Stimulated activated naive CD8-positive, alpha-beta T cell treated with anti-CD3 and anti-CD28 coated beads, Interleukin-15, Interleukin-2, amounts not matched to agents 100 ng/mL and 50 ng/mL, for 24 hours (primary cell): ENCODE results near the gene CMTM1.

Experiments used
- H3K27ac Mint-ChIP-seq: one replicate; pipeline ENCODE4 v1.8.0; 2021; ENCODE audit warnings: mild to moderate bottlenecking, mixed read lengths
- H3K27me3 Mint-ChIP-seq: one replicate; pipeline ENCODE4 v1.8.0; 2021; ENCODE audit warnings: mixed read lengths
- H3K36me3 Mint-ChIP-seq: one replicate; pipeline ENCODE4 v1.8.0; 2021; ENCODE audit warnings: low read depth, mixed read lengths
- H3K4me1 Mint-ChIP-seq: one replicate; pipeline ENCODE4 v1.8.0; 2021; ENCODE audit warnings: low read depth, mixed read lengths
- H3K4me3 Mint-ChIP-seq: one replicate; pipeline ENCODE4 v1.8.0; 2021; ENCODE audit warnings: mild to moderate bottlenecking, mixed read lengths
- H3K9me3 Mint-ChIP-seq: one replicate; pipeline ENCODE4 v1.8.0; 2021; ENCODE audit warnings: mixed read lengths

Gene CMTM1

DNA sequence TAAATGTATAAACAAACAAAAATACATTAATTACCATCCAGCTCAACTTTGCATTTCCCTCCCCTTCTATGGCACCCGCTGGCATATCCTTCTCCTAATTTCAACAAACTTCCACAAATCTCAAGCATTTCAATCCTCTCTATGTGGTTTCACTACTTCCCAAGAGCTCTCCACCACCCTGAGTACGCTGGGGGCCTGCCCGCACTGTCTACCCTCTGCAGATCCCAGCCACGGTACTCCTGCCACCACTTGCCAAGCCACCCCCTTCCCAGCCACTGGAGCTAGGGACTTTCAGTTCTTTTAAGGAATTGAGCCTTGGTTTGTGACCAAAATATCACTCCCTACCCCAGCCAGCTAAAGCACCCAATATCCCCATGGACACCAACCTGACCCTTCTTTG lies 18.2 kb upstream of the CMTM1 start:
- H3K27me3 Mint-ChIP-seq = no peaks in the 10 kb centered on the region
- H3K27ac Mint-ChIP-seq = peak overlapping the region; percentile 89
- peaks cover 73% of the 10 kb centered on the region for H3K4me1 Mint-ChIP-seq
- no peak overlapping the region for H3K4me3 Mint-ChIP-seq
- no peaks in the 10 kb centered on the region for H3K9me3 Mint-ChIP-seq
- H3K36me3 Mint-ChIP-seq = peaks cover 4% of the 10 kb centered on the region

DNA sequence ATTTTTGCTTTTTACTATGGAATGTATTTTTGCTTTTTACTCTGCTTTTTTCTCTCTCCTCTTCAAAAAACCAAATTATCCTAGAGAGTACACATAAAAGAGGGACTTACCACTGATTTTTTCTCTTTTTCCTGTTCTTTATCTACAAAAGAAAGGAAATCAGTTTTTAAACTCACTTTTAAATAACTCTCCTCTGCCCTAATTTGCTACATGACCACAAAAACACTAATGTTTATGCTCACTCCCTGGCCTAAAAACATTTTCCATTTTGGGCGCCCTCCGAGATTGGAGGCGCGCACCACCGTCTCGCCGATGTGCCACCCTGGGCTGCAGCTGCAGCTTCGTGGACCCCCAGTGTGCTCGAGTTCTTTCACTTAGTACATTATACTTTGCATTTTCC lies 17.4 kb upstream of the CMTM1 start:
- H3K4me1 Mint-ChIP-seq = peaks cover 80% of the 10 kb centered on the region
- peaks cover 12% of the 10 kb centered on the region for H3K36me3 Mint-ChIP-seq
- no peaks in the 10 kb centered on the region for H3K27me3 Mint-ChIP-seq
- no peaks in the 10 kb centered on the region for H3K9me3 Mint-ChIP-seq
- peak overlapping the region; percentile 65 for H3K4me3 Mint-ChIP-seq
- peak overlapping the region; percentile 89 for H3K27ac Mint-ChIP-seq

DNA sequence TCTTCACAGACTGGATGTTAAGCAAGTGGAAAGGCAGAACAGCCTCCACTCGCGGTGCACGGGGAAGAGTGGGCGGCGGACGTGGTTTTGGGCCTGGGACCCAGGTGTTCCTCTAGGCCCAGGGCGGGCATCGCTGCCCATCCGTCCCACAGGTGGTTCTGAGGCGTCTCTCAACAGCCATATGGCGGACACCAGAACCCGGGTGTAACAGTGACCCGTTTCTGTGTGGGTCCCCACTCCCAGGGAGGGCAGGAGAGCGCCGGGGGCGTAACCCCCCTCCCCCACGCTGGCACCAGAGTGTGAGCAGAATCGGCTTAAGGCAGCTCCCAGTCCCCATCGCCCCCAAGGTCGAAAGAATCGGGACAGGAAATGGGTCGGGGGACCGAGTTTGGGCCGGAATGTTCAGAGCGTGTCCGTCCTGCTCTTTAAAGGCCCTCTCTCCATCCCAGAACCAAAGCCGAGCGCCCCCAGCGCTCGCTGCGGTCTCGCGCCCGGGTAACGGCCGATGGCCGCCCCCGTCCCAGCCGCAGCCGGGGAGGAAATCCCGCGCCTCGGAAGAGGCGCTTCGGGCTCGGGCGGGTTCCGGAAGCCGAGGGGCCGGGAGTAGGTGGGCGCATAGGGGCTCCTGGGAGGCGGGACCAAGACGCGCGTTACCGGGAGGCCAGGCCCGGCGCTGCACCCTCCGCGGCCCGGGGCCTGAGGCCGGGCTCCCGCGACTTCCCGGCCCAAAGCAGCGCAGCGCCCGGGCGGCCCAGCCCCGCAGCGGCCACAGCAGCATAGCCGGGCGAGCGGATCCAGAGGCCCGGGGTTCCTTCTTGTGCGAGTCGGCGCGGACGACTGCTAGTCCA lies 16.7 kb upstream of the CMTM1 start, which contains the start of gene TK2:
Gene TK2, minus strand, starts transcription at position 839 of the 848 bp plus-strand sequence. Its CDS starts 61 bp downstream, at position 778.
- peak within 1 kb of the TSS; percentile 86 for H3K4me3 Mint-ChIP-seq
- H3K9me3 Mint-ChIP-seq = no peaks in the 10 kb centered on the region
- H3K27ac Mint-ChIP-seq = peak within 1 kb of the TSS; percentile 89
- no peaks in the 10 kb centered on the region for H3K27me3 Mint-ChIP-seq
- peaks cover 80% of the 10 kb centered on the region for H3K4me1 Mint-ChIP-seq
- H3K36me3 Mint-ChIP-seq = peaks cover 18% of the 10 kb centered on the region

DNA sequence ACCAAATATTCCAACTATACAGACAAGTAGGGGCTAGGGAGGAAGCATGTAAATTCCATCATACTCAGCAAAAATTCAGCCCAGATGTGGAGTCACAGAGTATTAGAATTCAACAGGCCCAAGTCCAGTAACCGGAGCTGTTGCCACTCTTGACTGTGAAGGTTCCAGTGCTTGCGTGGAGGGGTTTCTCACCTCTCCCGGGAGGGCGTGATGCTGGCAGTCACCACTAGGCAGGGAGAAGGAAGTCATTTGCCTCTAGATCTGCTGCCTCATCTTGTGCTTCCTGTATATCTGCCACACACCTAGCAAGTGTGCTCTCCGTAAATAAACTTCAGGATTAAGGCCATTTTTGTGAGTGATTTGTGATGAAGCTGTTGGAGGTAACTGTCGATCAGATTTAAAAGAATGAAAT lies 14.9 kb upstream of the CMTM1 start:
- H3K36me3 Mint-ChIP-seq = peaks cover 35% of the 10 kb centered on the region
- H3K27ac Mint-ChIP-seq = peak overlapping the region; percentile 95
- H3K4me1 Mint-ChIP-seq = peaks cover 90% of the 10 kb centered on the region
- no peaks in the 10 kb centered on the region for H3K27me3 Mint-ChIP-seq
- no peaks in the 10 kb centered on the region for H3K9me3 Mint-ChIP-seq
- H3K4me3 Mint-ChIP-seq = peak overlapping the region; percentile 92

DNA sequence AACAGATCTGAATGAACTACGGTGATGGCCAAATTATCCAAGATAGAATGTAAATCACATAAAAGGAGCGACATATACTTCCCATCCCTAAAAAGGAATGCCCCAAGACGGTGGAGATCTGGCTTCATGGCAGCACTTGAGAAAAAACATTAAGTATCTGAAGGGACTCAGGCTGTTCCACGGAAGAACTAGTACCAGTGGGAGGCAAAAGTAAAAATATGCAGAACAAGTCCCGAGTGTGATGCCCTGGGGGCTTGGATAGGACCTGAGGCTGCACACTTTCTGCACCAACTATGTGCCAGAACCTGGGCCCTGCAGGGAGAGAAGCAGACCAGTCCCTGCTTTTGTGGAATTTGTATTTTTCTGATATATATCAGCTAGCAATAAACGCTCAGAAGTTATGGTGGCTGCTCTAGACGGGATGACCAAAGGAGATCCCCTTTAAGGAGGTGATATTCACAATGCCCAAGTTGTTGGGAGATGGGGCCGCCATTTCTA lies 14.4 kb upstream of the CMTM1 start:
- H3K9me3 Mint-ChIP-seq = no peaks in the 10 kb centered on the region
- H3K27me3 Mint-ChIP-seq = no peaks in the 10 kb centered on the region
- H3K36me3 Mint-ChIP-seq = peaks cover 38% of the 10 kb centered on the region
- peak overlapping the region; percentile 92 for H3K4me3 Mint-ChIP-seq
- peak overlapping the region; percentile 95 for H3K27ac Mint-ChIP-seq
- H3K4me1 Mint-ChIP-seq = peaks cover 89% of the 10 kb centered on the region

DNA sequence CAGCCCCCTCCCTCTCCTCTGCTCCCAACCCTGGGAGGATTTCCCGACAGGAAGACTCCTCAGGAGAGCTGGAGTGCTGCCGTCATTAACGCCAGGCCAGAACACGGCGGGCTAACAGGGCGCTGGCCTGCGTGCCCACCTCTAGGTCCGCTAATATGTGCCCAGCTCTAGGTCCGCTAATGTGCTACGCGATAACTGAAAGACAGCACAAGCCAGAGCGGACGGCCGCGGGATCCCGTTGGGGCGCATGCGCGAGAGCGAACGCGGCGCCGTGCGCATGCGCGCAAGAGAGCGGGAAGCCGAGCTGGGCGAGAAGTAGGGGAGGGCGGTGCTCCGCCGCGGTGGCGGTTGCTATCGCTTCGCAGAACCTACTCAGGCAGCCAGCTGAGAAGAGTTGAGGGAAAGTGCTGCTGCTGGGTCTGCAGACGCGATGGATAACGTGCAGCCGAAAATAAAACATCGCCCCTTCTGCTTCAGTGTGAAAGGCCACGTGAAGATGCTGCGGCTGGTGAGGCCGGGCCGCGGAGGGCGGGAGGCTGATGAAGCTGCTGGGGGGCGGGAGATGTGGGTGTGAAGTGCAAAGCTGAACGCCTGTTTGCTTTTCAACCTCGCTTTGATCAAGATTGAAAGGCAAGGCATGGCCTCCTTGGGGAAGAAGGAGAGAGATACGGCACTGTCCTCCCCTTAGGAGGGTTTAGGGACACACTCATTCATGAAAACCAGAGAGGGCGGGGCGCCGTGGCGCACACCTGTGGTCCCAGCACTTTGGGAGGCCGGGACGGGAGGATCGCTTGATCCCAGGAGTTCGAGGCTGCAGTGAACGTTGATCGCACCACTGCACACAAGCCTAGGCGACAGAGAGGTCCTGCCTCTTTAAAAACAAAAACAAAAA lies 13.7 kb upstream of the CMTM1 start, which contains the start of gene CKLF:
Gene CKLF, plus strand, starts transcription at position 291 of the 892 bp plus-strand sequence. Its CDS starts 140 bp downstream, at position 431.
- Mint-ChIP-seq H3K4me1 (peaks cover 84% of the 10 kb centered on the region), H3K27me3 (no peaks in the 10 kb centered on the region), H3K4me3 (peak within 1 kb of the TSS; percentile 92), H3K9me3 (no peaks in the 10 kb centered on the region), H3K36me3 (peaks cover 41% of the 10 kb centered on the region), H3K27ac (peak within 1 kb of the TSS; percentile 95)

DNA sequence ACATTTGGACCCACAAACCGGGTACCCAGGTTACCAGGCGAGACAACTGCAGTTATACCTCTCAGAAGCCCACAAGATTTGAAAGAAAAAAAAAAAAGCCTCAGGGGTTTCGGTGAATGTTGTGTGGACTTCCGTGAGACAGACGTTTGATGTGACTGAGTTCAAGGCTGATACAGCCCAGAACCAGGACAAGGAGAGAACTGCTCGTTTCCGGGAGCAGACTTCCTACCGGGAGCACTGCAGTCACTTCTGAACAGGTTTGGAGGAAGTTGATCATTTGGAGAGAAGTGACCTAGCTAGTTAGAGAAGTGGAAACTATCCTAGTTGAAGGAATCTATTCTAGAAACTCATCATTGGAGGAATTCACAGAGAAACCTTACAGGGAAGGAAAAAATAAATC lies 13.0 kb upstream of the CMTM1 start:
- peaks cover 46% of the 10 kb centered on the region for H3K36me3 Mint-ChIP-seq
- H3K9me3 Mint-ChIP-seq = no peaks in the 10 kb centered on the region
- H3K27me3 Mint-ChIP-seq = no peaks in the 10 kb centered on the region
- H3K27ac Mint-ChIP-seq = peak overlapping the region; percentile 95
- peaks cover 82% of the 10 kb centered on the region for H3K4me1 Mint-ChIP-seq
- H3K4me3 Mint-ChIP-seq = peak overlapping the region; percentile 92

DNA sequence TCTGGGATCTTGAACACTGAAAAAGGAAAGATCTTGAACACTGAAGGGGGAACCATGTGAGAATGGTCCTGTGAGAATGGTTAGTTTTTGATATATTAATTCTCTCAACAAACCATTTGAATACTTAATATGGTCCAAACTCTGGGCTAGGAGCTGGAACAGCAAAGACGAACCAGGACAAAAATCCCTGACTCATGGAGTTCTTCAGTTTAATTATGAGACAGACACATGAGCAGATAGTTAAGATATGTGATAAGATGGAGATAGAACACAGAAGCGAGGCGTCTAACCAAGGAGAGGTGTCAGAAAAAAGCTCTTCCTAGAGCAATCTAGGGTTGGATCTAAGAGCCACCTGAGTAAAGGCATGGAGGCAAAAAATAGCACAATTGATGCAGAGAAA lies 12.2 kb upstream of the CMTM1 start:
- Mint-ChIP-seq H3K27me3 (no peaks in the 10 kb centered on the region), H3K27ac (peak overlapping the region; percentile 95), H3K4me3 (peak overlapping the region; percentile 92), H3K36me3 (peaks cover 54% of the 10 kb centered on the region), H3K9me3 (no peaks in the 10 kb centered on the region), H3K4me1 (peaks cover 78% of the 10 kb centered on the region)

DNA sequence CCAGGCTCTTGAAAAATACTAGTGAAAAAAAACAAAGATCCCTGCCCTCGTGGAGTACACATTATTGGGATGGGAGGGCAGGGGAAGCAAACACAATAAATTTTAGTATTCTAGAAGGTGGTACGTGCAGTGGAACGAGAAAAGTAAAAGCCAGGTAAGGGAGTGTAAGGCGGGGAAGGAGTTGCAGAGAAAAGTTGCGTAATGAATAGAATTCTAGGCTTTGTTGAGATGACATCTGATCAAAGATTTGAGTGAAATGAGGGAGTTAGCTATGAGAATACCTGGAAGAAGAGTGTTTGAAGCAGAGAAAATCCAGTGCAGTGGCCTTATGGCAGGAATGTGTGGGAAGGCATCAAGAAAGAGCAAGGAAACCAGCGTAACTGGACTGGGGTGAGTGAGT lies 11.7 kb upstream of the CMTM1 start:
- Mint-ChIP-seq H3K4me1 (peaks cover 74% of the 10 kb centered on the region), H3K27me3 (no peaks in the 10 kb centered on the region), H3K4me3 (peak overlapping the region; percentile 92), H3K27ac (peak overlapping the region; percentile 95), H3K36me3 (peaks cover 59% of the 10 kb centered on the region), H3K9me3 (no peaks in the 10 kb centered on the region)

DNA sequence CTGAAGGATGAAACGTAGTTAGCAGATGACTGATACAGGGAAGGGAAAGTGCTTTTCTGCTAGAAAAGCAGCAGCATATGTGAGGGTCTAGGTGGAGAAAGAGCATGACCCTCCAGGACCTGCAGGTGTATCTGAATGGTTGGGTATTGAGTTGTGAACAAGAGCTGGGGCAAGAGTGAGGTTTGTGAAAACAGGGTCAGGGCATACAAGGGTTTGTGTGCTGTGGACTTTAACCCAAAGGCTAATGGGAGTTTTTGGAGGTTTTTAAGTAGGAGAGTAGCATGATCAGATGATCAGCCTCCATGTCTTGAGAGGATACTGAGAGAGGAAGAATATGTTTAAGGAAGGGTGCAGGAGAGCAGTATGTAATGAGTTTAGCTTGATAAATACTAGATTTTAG lies 6.1 kb upstream of the CMTM1 start:
- H3K4me3 Mint-ChIP-seq = no peak overlapping the region
- no peaks in the 10 kb centered on the region for H3K9me3 Mint-ChIP-seq
- H3K27me3 Mint-ChIP-seq = no peaks in the 10 kb centered on the region
- peaks cover 72% of the 10 kb centered on the region for H3K36me3 Mint-ChIP-seq
- peaks cover 73% of the 10 kb centered on the region for H3K4me1 Mint-ChIP-seq
- H3K27ac Mint-ChIP-seq = peak overlapping the region; percentile 9

DNA sequence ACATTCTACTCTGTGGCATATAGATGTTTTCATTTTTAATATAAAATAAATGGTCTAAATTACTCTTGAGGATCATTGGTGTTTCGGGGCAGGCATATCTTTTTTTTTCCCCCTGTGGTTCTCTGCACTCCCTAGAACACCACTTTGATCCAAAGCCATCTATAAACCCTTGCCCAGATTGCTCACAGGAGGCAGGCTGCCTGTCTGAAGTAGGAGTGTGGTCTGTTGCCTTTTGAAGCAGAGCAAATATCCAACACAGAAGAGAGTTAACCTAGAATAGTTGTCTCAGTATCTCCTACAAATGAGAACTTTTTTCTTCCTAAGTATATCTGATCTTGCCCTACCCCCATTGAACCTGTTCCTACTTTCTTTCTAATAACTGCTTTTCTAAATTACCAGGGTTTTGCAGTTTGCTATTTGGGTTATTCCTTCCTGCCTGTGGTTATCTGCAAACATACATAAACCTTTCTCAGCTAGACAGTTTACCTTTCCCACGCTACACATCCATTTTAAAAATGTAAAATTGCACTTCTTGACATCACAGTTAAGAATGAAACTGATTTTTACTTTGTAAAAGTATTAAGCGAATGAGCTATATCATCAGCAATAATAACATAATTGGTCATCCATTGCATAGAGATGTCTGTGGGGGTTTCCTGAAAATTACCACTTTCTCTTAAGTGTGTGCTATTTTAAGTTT lies 4.7 kb upstream of the CMTM1 start:
- H3K36me3 Mint-ChIP-seq = peaks cover 72% of the 10 kb centered on the region
- peaks cover 63% of the 10 kb centered on the region for H3K4me1 Mint-ChIP-seq

DNA sequence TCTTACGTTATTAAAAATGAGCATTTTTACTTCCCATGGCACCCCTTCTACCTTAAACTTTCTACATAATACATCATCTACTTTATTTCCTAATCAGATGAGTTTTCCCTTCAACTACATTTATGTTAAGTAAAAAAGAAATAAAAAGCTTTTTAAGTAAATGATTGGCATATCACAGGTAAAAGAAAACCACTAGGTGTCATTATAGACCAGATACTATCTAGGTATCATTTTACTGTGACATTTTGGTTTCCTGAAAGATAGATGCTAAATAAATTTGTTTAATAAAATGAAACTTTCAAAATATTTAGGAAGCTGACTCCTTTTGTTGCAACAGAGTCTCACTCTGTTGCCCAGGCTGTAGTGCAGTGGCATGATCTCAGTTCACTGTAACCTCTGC lies 3.8 kb upstream of the CMTM1 start:
- Mint-ChIP-seq H3K4me1 (peaks cover 65% of the 10 kb centered on the region), H3K9me3 (no peaks in the 10 kb centered on the region), H3K27me3 (no peaks in the 10 kb centered on the region), H3K4me3 (no peak overlapping the region), H3K27ac (no peak overlapping the region), H3K36me3 (peaks cover 75% of the 10 kb centered on the region)

More for the DNA sequence above, 4.7 kb upstream of the CMTM1 start:
- no peaks in the 10 kb centered on the region for H3K9me3 Mint-ChIP-seq
- H3K27ac Mint-ChIP-seq = peak overlapping the region; percentile 57
- no peak overlapping the region for H3K4me3 Mint-ChIP-seq
- no peaks in the 10 kb centered on the region for H3K27me3 Mint-ChIP-seq

DNA sequence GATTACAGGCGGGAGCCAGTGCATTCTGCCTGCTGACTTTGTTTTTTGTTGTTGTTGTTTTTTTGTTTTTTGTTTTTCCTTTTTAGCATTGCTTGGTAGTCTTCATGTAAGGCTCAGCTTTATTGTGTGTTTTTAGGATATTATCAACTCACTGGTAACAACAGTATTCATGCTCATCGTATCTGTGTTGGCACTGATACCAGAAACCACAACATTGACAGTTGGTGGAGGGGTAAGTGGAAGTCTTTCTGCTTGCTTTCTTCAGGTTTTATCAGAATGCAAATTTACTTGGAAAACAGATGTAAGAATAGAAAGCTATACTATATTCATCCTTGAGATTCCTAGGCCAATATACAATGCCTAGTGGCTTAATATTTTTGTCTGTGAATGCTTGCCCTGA lies 3.3 kb upstream of the CMTM1 start:
- H3K4me3 Mint-ChIP-seq = no peak overlapping the region

DNA sequence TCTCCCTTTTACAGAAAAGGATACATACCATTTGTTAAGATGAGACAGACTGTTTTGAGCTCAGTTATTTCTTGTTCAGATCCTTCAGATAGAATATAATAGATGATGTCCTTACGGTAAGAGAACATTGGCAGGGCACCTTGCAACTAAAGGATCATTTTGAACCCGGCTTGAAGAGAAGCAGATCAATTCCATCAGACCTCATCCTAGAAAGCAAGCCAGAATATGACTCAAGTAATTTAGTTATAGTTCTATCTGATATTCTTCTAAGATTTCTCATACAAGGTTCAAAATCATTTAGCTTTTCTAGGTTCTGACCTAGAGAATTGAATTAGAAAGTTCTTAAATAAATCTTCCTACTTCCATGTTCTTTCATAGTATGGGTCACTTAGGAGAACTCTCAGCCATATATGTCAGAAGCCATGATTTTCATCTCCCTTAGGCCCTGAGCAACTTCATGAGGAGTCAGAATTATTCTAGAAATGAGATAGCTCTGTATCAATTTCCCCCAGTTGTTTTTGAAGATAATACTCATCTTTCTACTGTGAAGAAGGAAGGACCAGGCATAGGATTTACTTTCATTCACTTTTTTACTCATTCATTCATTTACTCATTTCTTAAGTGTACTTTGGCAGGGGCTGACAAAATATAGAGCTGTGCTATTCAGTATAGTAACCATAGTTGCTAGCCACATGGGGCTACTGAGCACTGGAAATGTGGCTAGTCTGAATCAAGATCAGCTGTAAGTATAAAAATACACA lies 2.5 kb upstream of the CMTM1 start:
- Mint-ChIP-seq H3K4me3 (no peak overlapping the region), H3K36me3 (peaks cover 70% of the 10 kb centered on the region), H3K9me3 (no peaks in the 10 kb centered on the region), H3K27me3 (no peaks in the 10 kb centered on the region), H3K27ac (peak overlapping the region; percentile 77), H3K4me1 (peaks cover 63% of the 10 kb centered on the region)

More for the DNA sequence above, 3.3 kb upstream of the CMTM1 start:
- Mint-ChIP-seq H3K27ac (peak overlapping the region; percentile 43), H3K27me3 (no peaks in the 10 kb centered on the region), H3K36me3 (peaks cover 77% of the 10 kb centered on the region), H3K9me3 (no peaks in the 10 kb centered on the region), H3K4me1 (peaks cover 68% of the 10 kb centered on the region)
